IPS DF 6.9 (cell line): ENCODE measurements around the gene NCMAP.
"Not testable (repeated sequence)": the region's sequence is repeated elsewhere in the genome, so short reads cannot be mapped to it uniquely, and the experiment has no call there.

Source experiments
- DNase-seq: peaks from one replicate; pipeline ENCODE4 v3.0.0-alpha.2; 2013; ENCODE audit warnings: low read depth, low spot score
- H3K27ac ChIP-seq: one replicate; pipeline ENCODE4 v1.5.1; 2013; ENCODE audit warnings: low read length, control low read depth
- H3K27me3 ChIP-seq: 2 replicates; pipeline ENCODE4 v1.6.1; 2013; ENCODE audit warnings: mild to moderate bottlenecking, low read length; ENCODE audit not compliant: control insufficient read depth, insufficient read depth
- H3K36me3 ChIP-seq: 2 replicates; pipeline ENCODE4 v1.6.1; 2013; ENCODE audit warnings: low read length; ENCODE audit not compliant: control insufficient read depth, insufficient read depth
- H3K4me1 ChIP-seq: 2 replicates; pipeline ENCODE4 v1.6.1; 2013; ENCODE audit warnings: low read length; ENCODE audit not compliant: control insufficient read depth, insufficient read depth
- H3K4me3 ChIP-seq: 2 replicates; pipeline ENCODE4 v1.5.1; 2013; ENCODE audit warnings: mild to moderate bottlenecking, low read length
- H3K9me3 ChIP-seq: 2 replicates; pipeline ENCODE4 v1.6.1; 2013; ENCODE audit warnings: low read length, inconsistent platforms; ENCODE audit not compliant: control insufficient read depth, insufficient read depth
- WGBS: extraction: QIAGEN DNeasy Blood & Tissue Kit; methylation state at CpG from one replicate; pipeline ENCODE4 v1.1.7; 2013; ENCODE audit warnings: mixed read lengths, missing lambda C conversion rate; ENCODE audit not compliant: insufficient read length, insufficient coverage; 5-methylcytosine and 5-hydroxymethylcytosine counted together

The NCMAP gene

DNA sequence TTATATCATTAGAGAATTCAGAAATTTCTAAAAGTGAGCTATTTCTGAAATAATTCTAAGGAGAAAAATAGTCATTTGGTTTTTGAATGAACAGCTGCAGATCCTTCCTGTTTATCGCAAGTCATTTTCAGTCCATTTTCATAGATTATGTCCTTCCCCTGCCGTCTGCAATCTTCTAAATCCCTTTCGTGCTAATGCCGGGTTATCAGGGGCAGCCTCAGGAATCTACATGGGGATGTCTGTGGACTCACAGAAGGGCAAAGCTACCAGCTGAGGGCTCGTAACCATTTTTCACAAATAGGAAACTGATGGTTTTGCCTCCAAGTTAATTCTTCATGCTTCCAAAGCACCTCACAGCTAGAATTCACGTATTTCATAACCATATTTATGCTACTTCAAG, 30.3 kb upstream of the NCMAP start:
- no CpG with 5 or more reads among the region's 6 CpGs for WGBS
- H3K4me1 ChIP-seq: no peaks in the 10 kb centered on the region
- H3K36me3 ChIP-seq: no peaks in the 10 kb centered on the region
- no peak for DNase-seq
- H3K4me3 ChIP-seq: no peak overlapping the region
- H3K27ac ChIP-seq: no peak overlapping the region
- H3K27me3 ChIP-seq: no peaks in the 10 kb centered on the region
- H3K9me3 ChIP-seq: no peaks in the 10 kb centered on the region

GRCh38 chr1:24526045-24526444, 29.8 kb upstream of the NCMAP start:
- no CpG with 5 or more reads among the region's 7 CpGs for WGBS
- no peaks in the 10 kb centered on the region for H3K36me3 ChIP-seq

GRCh38 chr1:24526940-24527542, 28.8 kb upstream of the NCMAP start:
- Histone ChIP-seq H3K4me1 (no peaks in the 10 kb centered on the region), H3K4me3 (no peak overlapping the region), H3K9me3 (no peaks in the 10 kb centered on the region), H3K36me3 (no peaks in the 10 kb centered on the region), H3K27ac (no peak overlapping the region), H3K27me3 (no peaks in the 10 kb centered on the region)
- WGBS: no CpG with 5 or more reads among the region's 8 CpGs
- no peak for DNase-seq

More at GRCh38 chr1:24526045-24526444, 29.8 kb upstream of the NCMAP start:
- Histone ChIP-seq H3K27ac (no peak overlapping the region), H3K9me3 (no peaks in the 10 kb centered on the region), H3K4me3 (no peak overlapping the region), H3K27me3 (no peaks in the 10 kb centered on the region), H3K4me1 (no peaks in the 10 kb centered on the region)
- no peak for DNase-seq

DNA sequence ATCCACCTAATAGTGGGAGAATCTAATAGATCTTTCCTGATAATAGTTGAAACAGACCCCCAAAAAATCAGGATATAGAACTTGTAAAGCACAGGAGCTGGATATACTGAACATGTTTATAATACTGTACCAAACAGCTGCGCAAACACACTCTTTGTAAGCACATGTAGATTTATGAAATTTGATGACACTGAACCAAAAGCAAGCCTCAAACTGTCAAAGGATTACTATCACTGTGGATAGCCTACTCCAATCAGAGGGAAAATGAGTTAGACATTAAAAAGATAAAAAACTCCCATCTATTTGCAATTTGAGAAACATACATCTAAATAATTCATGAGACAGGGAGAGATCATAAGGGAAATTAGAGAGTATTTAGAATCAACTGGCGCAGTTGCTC, 27.1 kb upstream of the NCMAP start:
- no peaks in the 10 kb centered on the region for H3K4me1 ChIP-seq
- no peaks in the 10 kb centered on the region for H3K36me3 ChIP-seq
- DNase-seq: no peak
- H3K4me3 ChIP-seq: no peak overlapping the region
- no CpG with 5 or more reads among the region's 2 CpGs for WGBS
- H3K27ac ChIP-seq: no peak overlapping the region
- H3K9me3 ChIP-seq: no peaks in the 10 kb centered on the region
- H3K27me3 ChIP-seq: no peaks in the 10 kb centered on the region

DNA sequence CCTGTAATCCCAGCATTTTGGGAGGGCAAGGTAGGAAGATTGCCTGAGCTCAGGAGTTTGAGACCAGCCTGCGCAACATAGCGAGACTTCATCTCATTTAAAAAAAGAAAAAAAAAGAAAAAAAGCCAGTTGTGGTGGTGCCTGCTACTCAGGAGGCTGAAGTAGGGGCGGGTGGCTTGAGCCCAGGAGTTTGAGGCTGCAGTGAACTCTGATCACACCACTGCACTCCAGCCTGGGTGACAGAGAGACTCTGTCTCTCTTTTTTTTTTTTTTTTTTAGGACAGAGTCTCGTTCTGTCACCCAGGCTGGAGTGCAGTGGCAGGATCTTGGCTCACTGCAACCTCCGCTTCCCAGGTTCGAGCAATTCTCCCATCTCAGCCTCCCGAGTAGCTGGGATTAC, 26.6 kb upstream of the NCMAP start:
- no CpG with 5 or more reads among the region's 7 CpGs for WGBS
- not testable (repeated sequence) for DNase-seq, H3K9me3 ChIP-seq, H3K4me3 ChIP-seq, H3K27ac ChIP-seq, H3K4me1 ChIP-seq, H3K27me3 ChIP-seq, H3K36me3 ChIP-seq

- H3K4me1 ChIP-seq: peaks cover 2% of the 10 kb centered on the region; the same call in 1 of the 2 replicates
- no peak for DNase-seq
- H3K27me3 ChIP-seq: no peaks in the 10 kb centered on the region
- no peak overlapping the region for H3K4me3 ChIP-seq
- no peak overlapping the region for H3K27ac ChIP-seq
- no CpG with 5 or more reads among the region's 21 CpGs for WGBS
- no peaks in the 10 kb centered on the region for H3K9me3 ChIP-seq
- no peaks in the 10 kb centered on the region for H3K36me3 ChIP-seq
Measured at GRCh38 chr1:24535021-24535424, 20.9 kb upstream of the NCMAP start.

- no peaks in the 10 kb centered on the region for H3K9me3 ChIP-seq
- no peak overlapping the region for H3K27ac ChIP-seq
- no peak for DNase-seq
- H3K27me3 ChIP-seq: no peaks in the 10 kb centered on the region
- H3K4me1 ChIP-seq: peaks cover 2% of the 10 kb centered on the region; the same call in 1 of the 2 replicates
- H3K4me3 ChIP-seq: no peak overlapping the region
- no CpG with 5 or more reads among the region's 8 CpGs for WGBS
- no peaks in the 10 kb centered on the region for H3K36me3 ChIP-seq
Measured at GRCh38 chr1:24535778-24536177, 20.1 kb upstream of the NCMAP start.

DNA sequence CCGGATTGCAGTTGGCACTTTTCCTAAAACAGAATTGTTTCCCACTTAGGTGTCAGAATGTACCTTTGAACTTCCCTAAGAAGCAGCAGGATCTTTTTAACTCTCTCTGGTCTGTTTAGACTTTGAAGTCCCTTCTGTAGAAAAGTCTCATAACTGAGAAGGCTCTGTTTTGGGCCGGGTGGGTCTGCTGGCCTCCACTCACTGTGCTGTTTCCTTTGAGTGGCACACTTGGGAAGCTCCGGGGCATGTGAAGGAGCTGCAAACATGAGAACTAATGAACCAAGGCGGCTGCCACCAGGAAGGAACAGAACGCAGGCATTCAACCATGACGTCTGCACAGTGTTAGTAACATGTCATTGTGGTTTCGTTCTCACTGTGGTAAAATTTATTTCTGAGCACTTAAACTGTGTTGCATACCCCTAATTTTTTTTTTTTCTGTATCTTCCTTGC, 19.5 kb upstream of the NCMAP start:
- Histone ChIP-seq H3K9me3 (no peaks in the 10 kb centered on the region), H3K27ac (no peak overlapping the region), H3K4me1 (peaks cover 2% of the 10 kb centered on the region; the same call in 1 of the 2 replicates), H3K4me3 (no peak overlapping the region), H3K27me3 (no peaks in the 10 kb centered on the region), H3K36me3 (no peaks in the 10 kb centered on the region)
- DNase-seq: no peak
- WGBS: no CpG with 5 or more reads among the region's 7 CpGs

GRCh38 chr1:24540051-24540905, 15.6 kb upstream of the NCMAP start:
- DNase-seq: no peak
- H3K4me3 ChIP-seq: no peak overlapping the region
- H3K27ac ChIP-seq: no peak overlapping the region
- no peaks in the 10 kb centered on the region for H3K36me3 ChIP-seq
- H3K4me1 ChIP-seq: peaks cover 2% of the 10 kb centered on the region; the same call in 1 of the 2 replicates
- H3K9me3 ChIP-seq: no peaks in the 10 kb centered on the region
- H3K27me3 ChIP-seq: no peaks in the 10 kb centered on the region
- WGBS: no CpG with 5 or more reads among the region's 15 CpGs

- no peaks in the 10 kb centered on the region for H3K9me3 ChIP-seq
- DNase-seq: no peak
- H3K4me1 ChIP-seq: no peaks in the 10 kb centered on the region
- no peaks in the 10 kb centered on the region for H3K27me3 ChIP-seq
- H3K27ac ChIP-seq: no peak overlapping the region
- no CpG with 5 or more reads among the region's 7 CpGs for WGBS
- H3K36me3 ChIP-seq: no peaks in the 10 kb centered on the region
- no peak overlapping the region for H3K4me3 ChIP-seq
Measured at GRCh38 chr1:24540906-24541710, 14.8 kb upstream of the NCMAP start.
